ENCODE data around the gene ENDOD1. TPM values are rescaled to one million over a fixed set of nuclear protein-coding genes. Genes with fewer than 3 reads are reported as not detected.

Gene ENDOD1
- total RNA-seq, 1 donor from 2014 or later = 29.8 TPM

- no peak overlapping the region for H3K4me3 ChIP-seq (ENCODE audit: insufficient read depth, low read depth, low read length)
- H3K36me3 ChIP-seq (ENCODE audit: insufficient read depth, low read length) = no peaks in the 10 kb centered on the region
- H3K27ac Mint-ChIP-seq (ENCODE audit: unreplicated experiment) = no peak overlapping the region
- peaks cover 4% of the 10 kb centered on the region for H3K36me3 Mint-ChIP-seq (ENCODE audit: low read depth, unreplicated experiment)
- peaks cover 25% of the 10 kb centered on the region for H3K4me1 ChIP-seq (ENCODE audit: insufficient read depth, low read length)
- TF ChIP-seq, protein P1, sequence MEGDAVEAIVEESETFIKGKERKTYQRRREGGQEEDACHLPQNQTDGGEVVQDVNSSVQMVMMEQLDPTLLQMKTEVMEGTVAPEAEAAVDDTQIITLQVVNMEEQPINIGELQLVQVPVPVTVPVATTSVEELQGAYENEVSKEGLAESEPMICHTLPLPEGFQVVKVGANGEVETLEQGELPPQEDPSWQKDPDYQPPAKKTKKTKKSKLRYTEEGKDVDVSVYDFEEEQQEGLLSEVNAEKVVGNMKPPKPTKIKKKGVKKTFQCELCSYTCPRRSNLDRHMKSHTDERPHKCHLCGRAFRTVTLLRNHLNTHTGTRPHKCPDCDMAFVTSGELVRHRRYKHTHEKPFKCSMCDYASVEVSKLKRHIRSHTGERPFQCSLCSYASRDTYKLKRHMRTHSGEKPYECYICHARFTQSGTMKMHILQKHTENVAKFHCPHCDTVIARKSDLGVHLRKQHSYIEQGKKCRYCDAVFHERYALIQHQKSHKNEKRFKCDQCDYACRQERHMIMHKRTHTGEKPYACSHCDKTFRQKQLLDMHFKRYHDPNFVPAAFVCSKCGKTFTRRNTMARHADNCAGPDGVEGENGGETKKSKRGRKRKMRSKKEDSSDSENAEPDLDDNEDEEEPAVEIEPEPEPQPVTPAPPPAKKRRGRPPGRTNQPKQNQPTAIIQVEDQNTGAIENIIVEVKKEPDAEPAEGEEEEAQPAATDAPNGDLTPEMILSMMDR (IDR thresholded peaks at IDR 0.05; ENCODE audit: insufficient read depth, low read depth, low read length) = no peak
- TF ChIP-seq EZH2 (IDR thresholded peaks at IDR 0.05; ENCODE audit: insufficient read depth, low read length) = no peak
- FAIRE-seq = no peak
- H3K27ac ChIP-seq (ENCODE audit: low read depth, low read length) = no peak overlapping the region
- H3K4me3 Mint-ChIP-seq (ENCODE audit: unreplicated experiment) = no peak overlapping the region
- H3K9me3 Mint-ChIP-seq (ENCODE audit: unreplicated experiment) = peaks cover 3% of the 10 kb centered on the region
- no peak overlapping the region for H3K9ac ChIP-seq (ENCODE audit: low read length)
- no peaks in the 10 kb centered on the region for H3K9me3 ChIP-seq (ENCODE audit: insufficient read depth, low read depth, low read length)
- H2AFZ ChIP-seq (ENCODE audit: low read depth, low read length) = no peak overlapping the region
- no peaks in the 10 kb centered on the region for H3K27me3 ChIP-seq (ENCODE audit: insufficient read depth, low read length)
- H3K79me2 ChIP-seq (ENCODE audit: insufficient read depth, low read length) = peaks cover 3% of the 10 kb centered on the region
- H3K27me3 Mint-ChIP-seq (ENCODE audit: low read depth, unreplicated experiment) = no peaks in the 10 kb centered on the region
- no peak for DNase-seq (ENCODE audit: low read depth)
- peaks cover 7% of the 10 kb centered on the region for H4K20me1 ChIP-seq (ENCODE audit: insufficient read depth, low read length)
- H3K4me2 ChIP-seq (ENCODE audit: low read length) = no peak overlapping the region
- peaks cover 28% of the 10 kb centered on the region for H3K4me1 Mint-ChIP-seq (ENCODE audit: low read depth, unreplicated experiment)
Measured at GRCh38 chr11:95104856-95105255, 15.2 kb downstream of the ENDOD1 start.

DNA sequence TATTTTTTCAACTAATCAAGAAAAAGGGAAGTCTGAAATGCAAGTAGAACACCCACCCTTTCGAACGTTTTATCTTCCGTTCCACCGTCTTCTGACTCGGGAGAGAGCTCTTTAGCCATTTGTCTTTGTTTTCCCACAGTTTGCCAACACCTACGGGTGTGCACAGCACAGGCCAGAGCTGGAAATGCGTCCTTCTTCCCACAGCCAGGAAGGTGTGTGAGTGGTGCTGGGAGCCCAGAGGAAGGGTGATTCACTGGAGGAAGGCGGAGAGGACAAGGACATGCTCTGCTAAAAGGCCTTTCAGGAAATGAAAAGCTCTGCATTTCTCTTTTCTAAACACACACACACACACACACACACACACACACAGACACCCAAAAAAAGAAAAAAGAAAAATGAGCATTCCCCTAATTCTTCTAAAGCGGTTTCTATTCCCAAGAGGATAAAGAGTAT is 18.5 kb downstream of the ENDOD1 start:
- Mint-ChIP-seq H3K27me3 (ENCODE audit: low read depth, unreplicated experiment) (no peaks in the 10 kb centered on the region), H3K36me3 (ENCODE audit: low read depth, unreplicated experiment) (peaks cover 8% of the 10 kb centered on the region), H3K27ac (ENCODE audit: unreplicated experiment) (peak overlapping the region; percentile 79), H3K9me3 (ENCODE audit: unreplicated experiment) (peaks cover 3% of the 10 kb centered on the region), H3K4me3 (ENCODE audit: unreplicated experiment) (no peak overlapping the region), H3K4me1 (ENCODE audit: low read depth, unreplicated experiment) (peaks cover 32% of the 10 kb centered on the region)
- Histone ChIP-seq H3K36me3 (ENCODE audit: insufficient read depth, low read length) (no peaks in the 10 kb centered on the region), H3K79me2 (ENCODE audit: insufficient read depth, low read length) (peaks cover 3% of the 10 kb centered on the region), H3K9me3 (ENCODE audit: insufficient read depth, low read depth, low read length) (no peaks in the 10 kb centered on the region), H3K9ac (ENCODE audit: low read length) (peak overlapping the region; percentile 34), H3K4me3 (ENCODE audit: insufficient read depth, low read depth, low read length) (no peak overlapping the region), H3K4me1 (ENCODE audit: insufficient read depth, low read length) (peaks cover 25% of the 10 kb centered on the region), H2AFZ (ENCODE audit: low read depth, low read length) (peak overlapping the region; percentile 43), H3K27ac (ENCODE audit: low read depth, low read length) (peak overlapping the region; percentile 56), H3K4me2 (ENCODE audit: low read length) (peak overlapping the region; percentile 64), H4K20me1 (ENCODE audit: insufficient read depth, low read length) (peaks cover 17% of the 10 kb centered on the region), H3K27me3 (ENCODE audit: insufficient read depth, low read length) (no peaks in the 10 kb centered on the region)
- DNase-seq (ENCODE audit: low read depth) (peak; percentile 84), FAIRE-seq (peak; percentile 64)
- TF ChIP-seq, protein P1 (IDR thresholded peaks at IDR 0.05; ENCODE audit: insufficient read depth, low read depth, low read length) = no peak
- no peak for TF ChIP-seq EZH2 (IDR thresholded peaks at IDR 0.05; ENCODE audit: insufficient read depth, low read length)

Measured in astrocyte (in vitro differentiated cells and primary cell).